GM21390 (cell line): ENCODE measurements around the gene TEX26.

Experiments used
- ATAC-seq: cut with Tn5 transposase; IDR thresholded peaks from one replicate; pipeline ENCODE4 v1.9.1; 2021; ENCODE audit not compliant: unreplicated experiment

The TEX26 gene

GRCh38 chr13:30974350-30974749, 41.9 kb downstream of the TEX26 start:
- ATAC-seq, result no peak

- ATAC-seq, result no peak
These were observed 43.6 kb downstream of the TEX26 start for GRCh38 chr13:30976025-30976424.

- no peak for ATAC-seq
These were observed 46.8 kb downstream of the TEX26 start for GRCh38 chr13:30978981-30979956.

- no peak for ATAC-seq
These were observed 50.0 kb downstream of the TEX26 start for GRCh38 chr13:30982506-30982905.

GRCh38 chr13:30982906-30983305, 50.5 kb downstream of the TEX26 start:
- ATAC-seq, result no peak

- ATAC-seq, result no peak
These were observed 51.0 kb downstream of the TEX26 start for GRCh38 chr13:30983431-30983830.

GRCh38 chr13:30984620-30985019, 52.2 kb downstream of the TEX26 start:
- no peak for ATAC-seq

- ATAC-seq, result no peak
These were observed 53.3 kb downstream of the TEX26 start for GRCh38 chr13:30985637-30986205.

- ATAC-seq, result no peak
These were observed 58.7 kb downstream of the TEX26 start for GRCh38 chr13:30991184-30991583.

GRCh38 chr13:30991922-30992321, 59.5 kb downstream of the TEX26 start:
- no peak for ATAC-seq

GRCh38 chr13:30995331-30995730, 62.9 kb downstream of the TEX26 start:
- no peak for ATAC-seq

- no peak for ATAC-seq
These were observed 65.2 kb downstream of the TEX26 start for GRCh38 chr13:30997697-30998096.

GRCh38 chr13:30998136-30999088, 66.0 kb downstream of the TEX26 start:
- no peak for ATAC-seq

- no peak for ATAC-seq
These were observed 68.4 kb downstream of the TEX26 start for GRCh38 chr13:31000889-31001288.

GRCh38 chr13:31001647-31002046, 69.2 kb downstream of the TEX26 start:
- no peak for ATAC-seq

GRCh38 chr13:31005066-31005465, 72.6 kb downstream of the TEX26 start:
- ATAC-seq, result no peak

GRCh38 chr13:31007417-31007816, 75.0 kb downstream of the TEX26 start:
- no peak for ATAC-seq

GRCh38 chr13:31008400-31009115, 76.1 kb downstream of the TEX26 start:
- no peak for ATAC-seq

GRCh38 chr13:31009166-31009565, 76.7 kb downstream of the TEX26 start:
- no peak for ATAC-seq

- no peak for ATAC-seq
These were observed 77.8 kb downstream of the TEX26 start for GRCh38 chr13:31010296-31010695.
